Measurements from ENCODE around the gene LYPLAL1. TPM values are rescaled to one million over a fixed set of nuclear protein-coding genes. Genes with fewer than 3 reads are reported as not detected.

Gene LYPLAL1
- total RNA-seq, 1 donor from 2014 or later = 99.4 TPM

DNA sequence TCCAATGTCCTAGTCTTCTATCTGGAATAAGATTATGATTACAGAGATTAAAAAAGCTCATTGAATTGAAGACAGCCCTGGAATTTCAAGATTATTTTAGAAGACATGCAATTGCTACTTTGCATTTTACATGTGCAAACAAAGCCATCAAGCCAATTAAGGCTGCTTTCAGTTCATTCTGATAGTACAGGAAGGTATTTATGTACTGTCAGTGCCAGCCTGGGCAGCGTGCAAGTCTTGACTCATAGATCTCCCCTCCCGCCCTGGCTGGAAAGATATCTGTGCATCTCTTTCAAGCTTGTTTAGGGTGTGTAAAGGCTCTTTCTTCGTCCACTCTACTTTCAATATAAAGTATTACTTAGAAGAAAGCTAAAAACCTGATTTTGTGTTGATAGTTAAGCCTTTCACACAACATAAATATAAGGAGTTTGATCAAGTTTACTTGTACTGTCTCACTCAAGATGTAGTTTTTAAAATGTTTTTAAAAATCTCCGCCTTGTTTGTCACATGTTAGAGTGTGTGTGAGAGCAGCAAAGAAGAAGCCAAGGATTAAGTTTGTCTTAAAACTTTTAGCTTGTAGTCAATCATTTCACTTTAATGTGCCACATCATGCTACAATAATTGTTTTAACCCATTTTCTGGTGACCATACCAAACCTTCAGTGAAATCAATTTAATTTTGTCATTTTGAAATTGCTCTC is 13.6 kb upstream of the LYPLAL1 start:
- DNase-seq (ENCODE audit: low spot score) = no peak
- intact Hi-C loops (cut with DNase I) = no loop called here

DNA sequence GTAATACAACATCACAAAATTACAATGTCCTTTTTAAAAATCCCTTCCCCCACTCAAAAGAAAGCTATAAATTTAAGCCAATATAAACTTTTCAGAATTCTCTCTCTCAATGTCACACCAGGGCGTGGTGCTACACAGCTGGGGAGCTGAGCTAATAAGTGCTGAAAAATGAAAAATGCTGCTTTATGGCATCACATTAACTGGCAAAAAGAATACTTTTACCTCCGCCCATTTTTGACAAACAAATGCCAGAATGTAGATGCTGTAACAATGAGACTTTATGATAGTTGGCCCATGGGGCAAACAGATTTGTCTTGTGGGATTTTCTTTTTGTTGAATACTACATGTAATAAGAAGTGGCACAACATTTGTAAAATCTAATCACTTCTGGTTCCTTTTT is 12.7 kb upstream of the LYPLAL1 start:
- intact Hi-C loops (cut with DNase I) = no loop called here
- DNase-seq (ENCODE audit: low spot score) = no peak

DNA sequence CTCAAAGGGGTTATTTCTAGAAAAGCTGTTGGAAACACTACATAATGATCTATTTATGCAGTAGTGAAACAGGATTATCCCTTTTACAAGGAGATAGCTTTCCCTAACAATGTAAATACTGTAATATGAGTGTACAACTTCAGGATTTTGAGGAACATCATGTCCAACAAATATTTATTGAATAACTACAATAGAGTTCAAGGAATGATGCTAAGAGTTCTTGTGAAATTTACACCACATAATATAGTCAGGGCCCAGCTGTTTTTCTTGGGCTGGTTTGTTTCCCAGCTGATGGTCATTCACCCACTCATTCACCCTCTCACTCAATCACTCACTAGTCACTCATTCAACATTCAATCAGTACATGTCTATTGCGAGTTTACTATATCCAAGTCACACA is 12.3 kb upstream of the LYPLAL1 start:
- no peak for DNase-seq (ENCODE audit: low spot score)
- intact Hi-C loops (cut with DNase I) = no loop called here

DNA sequence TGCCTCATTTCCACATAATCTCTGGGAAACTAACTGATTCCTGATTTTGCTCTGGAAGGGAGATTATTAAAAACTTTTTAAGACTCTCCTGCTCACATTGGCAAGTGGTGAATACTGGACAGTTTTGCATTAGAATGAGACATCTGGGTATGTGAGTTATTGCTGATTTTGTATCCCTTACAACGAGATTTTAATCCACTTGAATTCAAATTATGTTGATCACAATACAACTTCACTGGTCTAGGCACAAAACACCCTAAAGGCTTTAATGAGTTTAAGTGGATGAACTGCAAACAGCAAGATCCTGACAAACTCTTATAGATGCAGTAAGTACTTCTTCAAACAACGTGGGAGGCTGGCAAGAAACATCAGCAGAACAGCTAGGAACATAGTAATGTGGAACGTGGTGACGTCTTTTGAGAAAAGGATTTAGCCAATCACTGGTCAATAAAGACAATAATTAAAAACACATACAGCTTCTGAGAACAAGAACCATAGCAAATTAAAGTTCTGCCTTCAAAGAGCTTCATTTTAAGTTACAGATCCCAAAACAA is 10.2 kb upstream of the LYPLAL1 start:
- intact Hi-C loops (cut with DNase I) = no loop called here
- no peak for DNase-seq (ENCODE audit: low spot score)

DNA sequence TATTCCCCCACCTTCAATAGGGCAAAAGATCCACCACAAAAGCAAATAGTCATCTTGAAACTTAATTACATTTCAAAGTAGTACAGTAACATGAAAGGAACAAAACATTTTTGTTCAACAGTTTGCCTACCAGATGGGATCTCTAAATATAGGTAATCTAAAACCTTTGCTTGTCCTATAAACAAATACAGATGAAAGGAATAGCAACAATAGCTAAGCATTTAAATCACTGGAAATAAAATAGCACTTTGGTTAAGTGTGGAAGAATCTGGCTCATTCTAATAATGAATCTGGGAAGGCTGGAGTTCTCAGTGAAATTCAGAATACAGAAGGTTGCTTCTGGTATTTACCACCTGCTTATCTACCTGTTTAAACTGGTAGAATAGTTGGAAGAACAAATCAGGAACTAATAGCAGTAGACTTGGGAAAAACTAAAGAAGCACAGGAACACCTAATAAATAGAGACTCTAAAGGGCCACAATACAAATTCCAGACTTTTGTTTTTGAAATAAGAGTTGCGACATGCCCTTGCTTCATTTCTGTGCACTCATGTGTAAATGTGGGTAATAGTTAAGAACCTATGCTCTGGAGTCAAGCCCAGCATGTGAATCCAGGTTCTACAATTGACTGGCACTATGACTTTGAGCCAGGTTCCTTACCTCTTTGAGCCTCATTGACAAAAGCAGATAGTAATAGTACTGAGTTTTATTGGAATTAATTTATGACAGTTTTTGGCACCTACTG is 2.3 kb upstream of the LYPLAL1 start:
- no peak for DNase-seq (ENCODE audit: low spot score)
- intact Hi-C loops (cut with DNase I) = loop anchor here (5.0 to 10.0 kb wide), 4 partner anchors 131 to 824 kb away; partner anchors contain the start of gene TGFB2

DNA sequence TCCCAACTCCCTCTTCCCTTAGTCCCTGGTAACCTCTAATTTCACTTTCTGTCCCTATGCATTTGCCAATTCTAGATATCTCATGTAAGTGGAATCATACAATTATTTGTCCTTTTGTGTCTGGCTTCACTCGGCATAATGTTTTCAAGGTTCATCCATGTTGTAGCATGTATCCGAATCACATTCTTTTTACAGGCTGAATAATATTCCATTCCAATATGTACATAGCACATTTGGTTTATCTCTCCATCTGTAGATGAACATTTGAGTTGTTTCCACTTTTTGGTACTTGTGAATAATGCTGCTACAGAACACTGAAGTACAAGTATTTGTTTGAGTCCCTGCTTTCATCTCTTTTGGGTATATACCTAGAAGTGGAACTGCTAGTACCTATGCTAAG is 857 bp upstream of the LYPLAL1 start:
- DNase-seq (ENCODE audit: low spot score) = no peak
- intact Hi-C loops (cut with DNase I) = loop anchor here (5.0 to 10.0 kb wide), 4 partner anchors 129 to 826 kb away; partner anchors contain the start of gene TGFB2

DNA sequence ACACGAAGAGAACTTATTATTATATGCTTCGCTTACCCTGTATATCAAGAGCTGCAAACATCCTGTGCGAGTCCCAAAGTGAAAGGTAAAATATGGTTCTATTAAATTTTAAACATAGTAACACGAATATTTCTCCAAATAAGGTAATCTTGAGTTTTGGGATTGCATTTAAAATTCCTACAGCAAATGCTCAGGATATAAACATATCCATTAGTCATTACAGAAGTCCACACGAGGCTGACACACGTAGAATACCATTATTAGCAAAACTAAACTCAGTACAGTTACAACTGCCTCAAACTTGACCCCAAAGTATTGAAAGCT is 282 bp upstream of the LYPLAL1 start:
- intact Hi-C loops (cut with DNase I) = loop anchor here (5.0 to 10.0 kb wide), 4 partner anchors 129 to 826 kb away; partner anchors contain the start of gene TGFB2
- DNase-seq (ENCODE audit: low spot score) = no peak

DNA sequence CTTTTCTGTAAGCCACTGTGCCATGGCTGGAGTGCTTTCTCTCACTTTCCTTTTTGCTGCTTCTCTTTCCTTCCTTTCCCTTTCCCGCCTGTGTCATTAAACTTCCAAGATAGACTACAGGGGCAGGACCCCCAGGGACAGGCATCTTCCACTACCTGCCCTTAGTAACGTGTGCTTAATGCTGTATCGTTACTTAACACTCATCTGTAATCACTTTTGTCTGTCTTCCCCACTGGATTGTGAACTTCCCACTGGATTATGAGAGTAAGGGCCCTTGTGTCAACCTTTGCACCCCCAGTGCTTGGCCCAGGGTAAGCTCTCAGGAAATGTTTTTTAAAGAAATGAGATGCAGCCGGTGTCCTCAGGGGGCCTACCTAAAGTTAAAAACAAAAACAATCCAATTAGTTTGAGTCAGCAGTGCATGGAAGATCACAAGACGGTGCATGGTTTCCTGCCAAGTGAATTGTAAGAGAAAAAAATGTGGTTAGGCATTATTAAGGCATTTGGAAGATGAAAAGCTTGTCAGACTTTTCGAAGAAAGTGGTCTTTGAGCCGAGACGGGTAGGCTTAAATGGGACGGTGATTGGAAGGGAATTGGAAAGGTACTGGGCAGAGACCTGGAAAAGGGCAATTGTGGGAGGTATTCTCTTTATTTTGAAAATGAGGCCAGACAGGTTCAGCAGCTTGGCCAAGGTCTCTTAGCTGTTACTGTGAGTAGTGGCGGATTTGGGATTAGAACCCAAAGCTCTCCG is 958 bp downstream of the LYPLAL1 start:
- DNase-seq (ENCODE audit: low spot score) = no peak
- intact Hi-C loops (cut with DNase I) = loop anchor here (5.0 to 10.0 kb wide), 4 partner anchors 128 to 827 kb away; partner anchors contain the start of gene TGFB2

DNA sequence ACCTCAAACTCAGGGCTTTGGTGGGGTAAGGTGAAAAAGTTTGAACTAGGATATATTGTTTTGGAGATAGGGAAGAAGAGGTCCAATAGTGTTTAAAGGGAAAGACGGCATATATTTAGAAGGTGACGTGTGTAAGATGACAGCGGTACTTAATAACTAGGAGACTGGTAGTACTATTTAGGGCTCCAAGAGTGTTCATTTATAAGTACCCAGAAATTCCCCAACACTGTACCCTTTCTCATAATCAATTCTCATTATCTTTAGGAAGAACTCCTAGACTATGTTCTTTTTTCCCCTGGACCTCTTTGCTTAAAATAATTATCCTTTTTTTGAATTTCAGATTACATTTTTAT is 1.5 kb downstream of the LYPLAL1 start:
- intact Hi-C loops (cut with DNase I) = loop anchor here (10.0 kb wide), 2 partner anchors 490 to 700 kb away; no protein-coding TSS in a partner anchor
- DNase-seq (ENCODE audit: low spot score) = no peak

DNA sequence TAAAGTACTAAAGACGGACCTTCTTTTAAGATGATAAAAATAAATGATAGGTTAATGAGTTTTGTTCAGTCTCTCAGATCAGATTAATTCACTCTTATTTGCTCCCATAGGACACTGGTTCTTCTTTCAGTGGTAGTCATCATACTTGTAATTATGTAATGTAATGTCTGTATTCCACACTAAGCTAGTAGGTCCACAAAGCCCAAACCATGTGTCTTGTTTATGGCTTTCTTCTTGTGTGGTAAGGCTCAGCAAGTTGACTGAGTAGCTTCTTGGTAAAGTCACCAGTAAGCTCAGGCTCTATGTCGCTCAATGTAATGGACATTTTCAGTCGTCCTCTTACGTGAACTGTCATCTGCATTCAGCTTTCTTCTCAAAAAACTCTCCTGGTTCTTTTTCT is 2.5 kb downstream of the LYPLAL1 start:
- DNase-seq (ENCODE audit: low spot score) = no peak
- intact Hi-C loops (cut with DNase I) = loop anchor here (10.0 kb wide), 2 partner anchors 489 to 701 kb away; no protein-coding TSS in a partner anchor

DNA sequence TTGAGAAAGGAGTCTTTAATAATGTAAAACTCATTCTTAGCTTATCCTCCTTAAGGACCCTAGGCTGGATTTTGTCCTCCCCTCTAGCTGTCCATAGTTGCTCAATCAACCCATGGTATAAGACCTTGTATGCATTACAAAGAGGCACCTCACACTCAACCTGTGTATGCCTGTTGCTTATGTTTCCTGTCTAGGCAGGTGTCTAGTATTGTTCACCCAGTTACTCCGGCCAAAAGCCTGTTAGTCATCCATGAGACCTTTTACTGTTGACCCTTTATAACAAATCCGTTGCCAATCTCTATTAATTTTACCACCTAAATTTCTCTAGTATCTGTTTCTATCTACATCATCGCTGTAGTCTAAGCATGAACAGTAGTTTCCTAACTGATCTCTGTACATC is 3.7 kb downstream of the LYPLAL1 start:
- DNase-seq (ENCODE audit: low spot score) = no peak
- intact Hi-C loops (cut with DNase I) = loop anchor here (10.0 kb wide), 2 partner anchors 487 to 703 kb away; no protein-coding TSS in a partner anchor

DNA sequence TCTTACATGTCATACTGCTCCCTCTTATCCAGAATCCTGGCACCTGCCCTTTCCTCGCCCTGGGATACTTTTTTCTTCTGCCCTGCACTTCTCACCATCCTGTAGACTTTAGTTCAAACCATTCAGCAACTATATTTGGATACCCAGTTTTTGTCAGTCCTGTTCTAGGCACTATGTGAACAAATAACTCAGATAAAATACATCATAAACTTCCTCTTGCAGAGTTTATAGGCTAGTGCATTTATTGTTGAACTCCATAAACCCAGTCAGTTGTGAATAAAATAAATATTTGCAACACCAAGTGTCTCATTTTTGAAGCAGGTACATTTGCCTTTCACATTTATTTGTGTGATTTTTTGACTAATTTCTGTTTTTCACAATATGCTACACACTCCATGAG is 4.3 kb downstream of the LYPLAL1 start:
- intact Hi-C loops (cut with DNase I) = loop anchor here (10.0 kb wide), 2 partner anchors 487 to 703 kb away; no protein-coding TSS in a partner anchor
- no peak for DNase-seq (ENCODE audit: low spot score)

DNA sequence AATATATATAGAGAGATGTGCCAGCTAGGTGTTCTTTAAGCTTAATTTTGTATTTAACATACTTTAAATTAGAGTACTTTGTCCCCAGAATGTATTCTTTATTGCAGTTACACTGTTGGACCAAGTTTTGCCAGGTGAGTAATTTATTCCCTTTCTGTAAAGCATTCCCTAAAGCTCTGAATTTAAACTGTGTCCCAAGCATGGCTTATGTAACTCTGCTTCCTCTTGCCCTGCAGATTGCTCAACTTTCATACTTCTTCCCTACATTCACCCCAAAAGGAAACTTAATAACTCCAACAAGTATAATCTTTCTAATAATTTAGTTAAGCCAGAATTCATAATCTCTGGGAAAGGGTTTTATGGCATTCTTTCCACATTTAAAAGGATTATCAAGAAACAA is 5.6 kb downstream of the LYPLAL1 start:
- DNase-seq (ENCODE audit: low spot score) = no peak
- intact Hi-C loops (cut with DNase I) = loop anchor here (10.0 kb wide), 2 partner anchors 486 to 704 kb away; no protein-coding TSS in a partner anchor

DNA sequence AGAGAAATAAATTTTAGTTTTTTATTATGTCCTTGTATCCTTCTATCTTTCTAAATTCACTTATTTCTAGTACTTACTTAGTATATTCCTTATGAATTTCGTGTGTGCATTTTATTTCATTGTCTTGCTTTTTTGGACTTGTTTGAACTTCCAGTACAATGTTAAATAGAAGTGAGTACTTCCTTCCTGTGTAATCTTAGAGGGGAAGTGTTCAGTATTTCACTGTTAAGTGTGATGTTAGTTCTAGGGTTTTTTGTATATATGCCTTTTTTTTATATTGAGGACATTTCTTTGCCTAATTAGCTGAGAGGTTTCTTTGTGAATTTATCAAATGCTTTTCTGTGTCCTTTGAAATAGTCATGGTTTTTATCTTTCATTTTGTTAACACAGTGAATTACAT is 10.7 kb downstream of the LYPLAL1 start:
- intact Hi-C loops (cut with DNase I) = no loop called here
- DNase-seq (ENCODE audit: low spot score) = no peak

DNA sequence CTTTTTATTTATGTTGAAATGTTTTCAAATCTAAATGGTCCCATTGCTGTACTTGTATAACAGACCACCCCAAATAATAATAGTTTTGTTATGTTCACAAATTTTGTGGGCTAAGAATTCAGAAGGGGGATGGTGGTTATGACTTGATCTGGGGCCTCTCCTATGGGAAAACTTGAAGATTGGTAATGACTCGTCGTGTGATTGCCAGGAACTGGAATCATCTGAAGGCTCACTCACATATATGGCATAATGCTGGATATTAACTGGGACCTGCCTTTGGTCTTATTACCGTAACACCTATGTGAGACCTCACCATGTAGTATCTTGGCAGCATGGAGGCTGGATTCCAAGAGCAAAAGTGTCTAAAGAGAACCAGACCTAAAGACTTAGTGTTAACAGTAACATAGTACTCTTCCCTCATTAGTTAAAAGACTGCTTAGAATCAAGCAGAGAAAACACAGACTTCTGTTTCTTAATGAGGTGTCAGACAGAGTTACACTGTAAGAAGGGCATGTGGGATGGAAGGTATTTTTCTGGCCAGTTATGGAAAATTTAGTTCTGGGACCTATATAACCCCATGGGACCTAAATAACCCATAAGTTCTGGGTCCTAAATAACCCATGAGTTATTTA is 11.9 kb downstream of the LYPLAL1 start:
- intact Hi-C loops (cut with DNase I) = no loop called here
- no peak for DNase-seq (ENCODE audit: low spot score)

DNA sequence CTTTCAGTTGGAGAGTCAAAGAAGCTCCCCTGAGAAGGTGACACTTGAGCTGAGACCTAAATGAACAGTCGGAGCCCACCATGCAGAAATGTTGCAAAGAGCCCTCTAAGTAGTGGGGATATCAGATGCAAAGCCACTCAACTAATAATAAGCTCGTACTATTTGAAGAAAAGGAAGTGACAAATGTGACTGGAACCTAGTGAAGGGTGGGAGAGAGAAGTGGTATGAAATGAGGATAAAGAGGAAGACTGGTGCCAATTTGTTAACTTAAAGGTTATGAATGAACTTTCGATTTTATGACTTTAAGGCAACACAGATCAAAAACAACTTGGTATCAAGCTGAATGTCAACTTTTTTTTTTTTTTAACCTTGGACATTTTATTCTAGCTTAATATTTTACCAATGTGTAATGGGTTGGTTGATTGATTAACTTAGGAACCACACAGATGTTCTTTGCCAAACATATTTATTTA is 14.7 kb downstream of the LYPLAL1 start:
- intact Hi-C loops (cut with DNase I) = no loop called here
- no peak for DNase-seq (ENCODE audit: low spot score)

DNA sequence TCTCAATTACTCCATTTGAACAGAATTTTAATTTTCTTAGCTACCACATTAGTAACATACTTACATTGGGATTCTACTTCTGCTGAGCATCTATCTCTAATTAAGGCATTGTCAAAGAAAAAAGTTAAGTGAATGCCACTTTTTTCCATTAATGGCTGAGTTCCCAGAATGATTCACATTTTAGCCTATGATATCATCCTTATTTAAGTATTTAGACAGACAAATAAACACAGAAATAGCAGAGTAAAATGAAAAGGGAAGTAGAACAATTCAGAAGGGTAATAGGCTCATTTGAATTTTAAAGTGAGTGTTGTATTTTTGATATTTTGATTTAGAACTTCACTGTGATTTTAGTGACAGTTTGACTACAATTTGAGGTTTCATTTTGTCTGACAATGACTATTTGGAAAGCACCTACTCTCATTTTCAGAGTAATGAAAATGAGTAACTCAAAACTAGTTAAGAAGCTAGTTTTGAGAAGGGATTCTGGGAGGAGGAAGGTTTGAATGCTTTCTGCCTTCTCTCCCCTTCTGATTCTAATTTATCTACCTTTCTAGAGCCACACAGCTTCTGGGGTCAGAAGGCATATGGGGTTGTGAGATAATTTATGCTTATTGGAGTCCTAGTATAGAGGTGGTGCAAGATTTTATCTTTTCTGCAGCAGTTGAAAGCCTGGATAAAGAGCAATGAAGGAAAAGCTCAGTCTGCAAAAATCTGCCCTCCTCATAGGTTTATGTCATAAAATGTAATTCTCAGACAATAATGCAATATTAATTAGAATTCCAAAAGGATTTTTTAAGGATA is 15.5 kb downstream of the LYPLAL1 start:
- no peak for DNase-seq (ENCODE audit: low spot score)
- intact Hi-C loops (cut with DNase I) = no loop called here

DNA sequence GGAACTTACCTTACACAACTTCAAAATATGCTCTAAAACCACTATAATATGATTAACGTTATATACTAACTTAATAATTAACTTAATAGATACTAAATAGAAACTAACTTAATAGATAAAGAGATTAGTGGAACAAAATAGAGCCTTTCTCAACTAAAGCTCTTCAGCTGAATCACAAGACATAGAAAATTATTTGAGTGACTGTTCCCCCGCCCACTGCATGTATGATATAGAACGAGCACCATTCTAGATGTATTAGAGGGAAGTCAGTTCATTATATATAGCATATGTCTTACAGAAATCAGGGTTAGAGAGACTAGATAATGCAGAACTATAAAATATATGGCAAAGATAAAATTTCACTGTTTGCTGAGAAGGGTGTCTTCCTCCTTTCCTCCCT is 16.3 kb downstream of the LYPLAL1 start:
- DNase-seq (ENCODE audit: low spot score) = no peak
- intact Hi-C loops (cut with DNase I) = no loop called here

DNA sequence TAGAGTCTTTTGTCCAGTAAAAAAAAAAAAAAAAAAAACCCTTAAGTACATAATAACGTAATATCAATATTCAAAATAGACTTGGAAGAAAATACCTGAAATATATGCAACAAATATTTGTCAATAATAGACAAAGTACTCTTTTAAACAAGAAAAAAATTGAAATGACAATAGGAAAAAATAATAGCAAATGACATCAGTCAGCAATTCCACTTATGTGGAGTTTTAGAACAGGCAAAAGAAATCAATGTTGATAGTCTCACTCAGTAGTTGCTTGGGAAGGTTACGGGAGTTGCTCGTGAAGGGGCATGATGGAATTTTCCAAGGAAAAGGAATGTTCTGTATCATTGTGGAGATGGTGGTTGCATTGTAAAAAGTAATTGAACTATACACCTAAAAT is 16.9 kb downstream of the LYPLAL1 start:
- intact Hi-C loops (cut with DNase I) = no loop called here
- no peak for DNase-seq (ENCODE audit: low spot score)
